CD4-positive, alpha-beta T cell treated with Interleukin-2 at 100 ng/mL for 4 hours (primary cell): Measurements from ENCODE around the gene ARL16.
A peak's percentile ranks its signal among the peaks of the same experiment; 100 is the strongest.

Experiments used
- DNase-seq: peaks from one replicate; pipeline ENCODE4 v3.0.0-alpha.2; 2020; ENCODE audit warnings: low spot score

Gene ARL16

GRCh38 chr17:81695211-81695610 lies 11.6 kb upstream of the ARL16 start:
- no peak for DNase-seq

GRCh38 chr17:81694810-81695209 lies 11.2 kb upstream of the ARL16 start:
- no peak for DNase-seq

- DNase-seq = no peak
These were observed 10.1 kb upstream of the ARL16 start for GRCh38 chr17:81693509-81694210.

- DNase-seq = no peak
These were observed 8.0 kb upstream of the ARL16 start for GRCh38 chr17:81691608-81692007.

- DNase-seq = no peak
These were observed 7.6 kb upstream of the ARL16 start for GRCh38 chr17:81691196-81691595.

GRCh38 chr17:81690549-81690948 lies 7.0 kb upstream of the ARL16 start:
- no peak for DNase-seq

GRCh38 chr17:81690066-81690465 lies 6.5 kb upstream of the ARL16 start:
- DNase-seq = no peak

GRCh38 chr17:81688616-81689015 lies 5.0 kb upstream of the ARL16 start:
- no peak for DNase-seq

GRCh38 chr17:81687770-81688541 lies 4.4 kb upstream of the ARL16 start:
- no peak for DNase-seq

- no peak for DNase-seq
These were observed 3.0 kb upstream of the ARL16 start for GRCh38 chr17:81686614-81687013.

- peak; percentile 34 for DNase-seq
These were observed 1.5 kb upstream of the ARL16 start for GRCh38 chr17:81685108-81685507.

- DNase-seq = peak; percentile 36
These were observed 880 bp upstream of the ARL16 start for GRCh38 chr17:81684442-81684911.

GRCh38 chr17:81683208-81683583 lies 401 bp downstream of the ARL16 start:
- no peak for DNase-seq

- DNase-seq = no peak
These were observed 911 bp downstream of the ARL16 start for GRCh38 chr17:81682565-81683207.

GRCh38 chr17:81681672-81682071 lies 1.9 kb downstream of the ARL16 start:
- no peak for DNase-seq

- no peak for DNase-seq
These were observed 3.4 kb downstream of the ARL16 start for GRCh38 chr17:81680150-81680549.

- no peak for DNase-seq
These were observed 6.7 kb downstream of the ARL16 start for GRCh38 chr17:81676906-81677305.

GRCh38 chr17:81675515-81676221 lies 7.9 kb downstream of the ARL16 start:
- DNase-seq = peak; percentile 43

GRCh38 chr17:81673561-81674258 lies 9.9 kb downstream of the ARL16 start:
- no peak for DNase-seq

- no peak for DNase-seq
These were observed 10.6 kb downstream of the ARL16 start for GRCh38 chr17:81672954-81673353.

GRCh38 chr17:81672504-81672903 lies 11.1 kb downstream of the ARL16 start:
- DNase-seq = no peak

- DNase-seq = no peak
These were observed 15.8 kb downstream of the ARL16 start for GRCh38 chr17:81667754-81668153.
